OCI-LY1 (cell line): Measurements from ENCODE around the gene OR52I1.

Experiments used
- H2AFZ ChIP-seq: fragments of 200-600 bp; sonication (generic), shearing (Covaris generic); 2 replicates; pipeline ENCODE4 v1.6.0; 2014; ENCODE audit warnings: antibody characterized with exemption, mild to moderate bottlenecking, low read length
- H3F3A ChIP-seq: fragments of 200-600 bp; sonication (generic), shearing (Covaris generic); 2 replicates; pipeline ENCODE4 v1.6.0; 2014; ENCODE audit warnings: mild to moderate bottlenecking, antibody characterized with exemption, low read length, moderate library complexity; ENCODE audit not compliant: insufficient read depth
- H3K27ac ChIP-seq: fragments of 200-600 bp; sonication (generic); 2 replicates; pipeline ENCODE4 v1.5.1; 2014; ENCODE audit warnings: low read length, mixed run types, mild to moderate bottlenecking, low read depth; ENCODE audit not compliant: poor library complexity, severe bottlenecking
- H3K27me3 ChIP-seq: fragments of 200-600 bp; sonication (generic); 2 replicates; pipeline ENCODE4 v1.6.0; 2014; ENCODE audit warnings: antibody characterized with exemption, mild to moderate bottlenecking, low read length, moderate library complexity; ENCODE audit not compliant: insufficient read depth
- H3K36me3 ChIP-seq: fragments of 200-600 bp; sonication (generic); 2 replicates; pipeline ENCODE4 v1.6.1; 2014; ENCODE audit warnings: mild to moderate bottlenecking, antibody characterized with exemption, low read length, moderate library complexity, mixed read lengths; ENCODE audit not compliant: insufficient read depth
- H3K4me1 ChIP-seq: fragments of 200-600 bp; sonication (generic); 2 replicates; pipeline ENCODE4 v1.5.1; 2014; ENCODE audit warnings: mild to moderate bottlenecking, low read length, moderate library complexity; ENCODE audit not compliant: insufficient read depth, severe bottlenecking
- H3K4me2 ChIP-seq: fragments of 200-600 bp; sonication (generic), shearing (Covaris generic); 2 replicates; pipeline ENCODE4 v1.6.1; 2014; ENCODE audit warnings: low read length
- H3K4me3 ChIP-seq: fragments of 200-600 bp; sonication (generic); 2 replicates; pipeline ENCODE4 v1.5.1; 2014; ENCODE audit warnings: low read length, low read depth, mild to moderate bottlenecking, mixed read lengths; ENCODE audit not compliant: poor library complexity, severe bottlenecking
- H3K79me2 ChIP-seq: fragments of 200-600 bp; shearing (Covaris generic); 2 replicates; pipeline ENCODE4 v1.6.1; 2016; ENCODE audit warnings: mixed run types, low read length, mixed read lengths; ENCODE audit not compliant: insufficient read depth
- H3K9ac ChIP-seq: fragments of 200-600 bp; sonication (generic), shearing (Covaris generic); 2 replicates; pipeline ENCODE4 v1.6.1; 2014; ENCODE audit warnings: mild to moderate bottlenecking, low read length, mixed read lengths
- H3K9me2 ChIP-seq: fragments of 200-600 bp; sonication (generic), shearing (Covaris generic); 2 replicates; pipeline ENCODE4 v1.6.1; 2014; ENCODE audit warnings: low read depth, mild to moderate bottlenecking, low read length, mixed read lengths
- H3K9me3 ChIP-seq: fragments of 200-600 bp; shearing (Covaris generic); 2 replicates; pipeline ENCODE4 v1.6.1; 2014; ENCODE audit warnings: low read length, mixed read lengths
- H4K20me1 ChIP-seq: fragments of 200-600 bp; sonication (generic), shearing (Covaris generic); 2 replicates; pipeline ENCODE4 v1.6.0; 2016; ENCODE audit warnings: mild to moderate bottlenecking, low read length; ENCODE audit not compliant: insufficient read depth
- CTCF ChIP-seq: fragments of 200-600 bp; sonication (generic), shearing (Covaris generic); IDR thresholded peaks from 2 replicates; pipeline ENCODE4 v1.5.1; 2017; ENCODE audit warnings: mild to moderate bottlenecking, antibody characterized with exemption, low read length, moderate library complexity, mixed read lengths
- EZH2 ChIP-seq: fragments of 200-600 bp; sonication (generic), shearing (Covaris generic); IDR thresholded peaks from 2 replicates; pipeline ENCODE4 v1.8.0; 2017; ENCODE audit warnings: borderline replicate concordance, mixed run types, mild to moderate bottlenecking, antibody characterized with exemption, low read length, moderate library complexity, mixed read lengths

The OR52I1 gene

GRCh38 chr11:4581443-4581842 is 12.4 kb upstream of the OR52I1 start, which contains the start of gene OR52I2:
Gene OR52I2 (plus strand): TSS chr11:4581743.
- H3K79me2 ChIP-seq: no peaks in the 10 kb centered on the region
- no peak for TF ChIP-seq EZH2
- TF ChIP-seq CTCF: no peak
- no peaks in the 10 kb centered on the region for H3K4me1 ChIP-seq
- H2AFZ ChIP-seq: no peak within 1 kb of the TSS
- no peaks in the 10 kb centered on the region for H3K9me2 ChIP-seq
- no peak within 1 kb of the TSS for H3K4me2 ChIP-seq
- H3K27me3 ChIP-seq: no peaks in the 10 kb centered on the region
- H3K9ac ChIP-seq: no peak within 1 kb of the TSS
- H3K27ac ChIP-seq: no peak within 1 kb of the TSS
- H3K36me3 ChIP-seq: no peaks in the 10 kb centered on the region
- no peak within 1 kb of the TSS for H3K4me3 ChIP-seq
- H3K9me3 ChIP-seq: no peaks in the 10 kb centered on the region
- no peaks in the 10 kb centered on the region for H3F3A ChIP-seq
- H4K20me1 ChIP-seq: no peaks in the 10 kb centered on the region

- H3K27me3 ChIP-seq: no peaks in the 10 kb centered on the region
- TF ChIP-seq CTCF (no peak), EZH2 (no peak)
- H3K9me3 ChIP-seq: no peaks in the 10 kb centered on the region
- H3K79me2 ChIP-seq: no peaks in the 10 kb centered on the region
- H3K36me3 ChIP-seq: no peaks in the 10 kb centered on the region
- no peaks in the 10 kb centered on the region for H3K4me1 ChIP-seq
- H2AFZ ChIP-seq: no peak overlapping the region
- no peaks in the 10 kb centered on the region for H3K9me2 ChIP-seq
- no peak overlapping the region for H3K9ac ChIP-seq
- no peaks in the 10 kb centered on the region for H3F3A ChIP-seq
- no peaks in the 10 kb centered on the region for H4K20me1 ChIP-seq
- H3K4me3 ChIP-seq: no peak overlapping the region
- H3K4me2 ChIP-seq: no peak overlapping the region
- H3K27ac ChIP-seq: no peak overlapping the region
Observed at GRCh38 chr11:4589017-4589416, 4.8 kb upstream of the OR52I1 start.

GRCh38 chr11:4605057-4605456 is 11.2 kb downstream of the OR52I1 start:
- no peak overlapping the region for H3K4me2 ChIP-seq
- TF ChIP-seq EZH2 (no peak), CTCF (no peak)
- H3K9me2 ChIP-seq: no peaks in the 10 kb centered on the region
- H2AFZ ChIP-seq: no peak overlapping the region
- H3K9me3 ChIP-seq: no peaks in the 10 kb centered on the region
- H3F3A ChIP-seq: no peaks in the 10 kb centered on the region
- peaks cover 34% of the 10 kb centered on the region for H3K36me3 ChIP-seq
- no peak overlapping the region for H3K4me3 ChIP-seq
- no peaks in the 10 kb centered on the region for H3K27me3 ChIP-seq
- H4K20me1 ChIP-seq: no peaks in the 10 kb centered on the region
- peaks cover 17% of the 10 kb centered on the region for H3K4me1 ChIP-seq
- H3K9ac ChIP-seq: no peak overlapping the region
- no peak overlapping the region for H3K27ac ChIP-seq
- no peaks in the 10 kb centered on the region for H3K79me2 ChIP-seq
